Naive B cell (primary cell): Measurements from ENCODE around the gene ZSWIM4. TPM values are rescaled to one million over a fixed set of nuclear protein-coding genes. Genes with fewer than 3 reads are reported as not detected.

Experiments
- ATAC-seq, 2 donors: fragments of 150-1000 bp; cut with Tn5 transposase; 2 replicates each; pipeline ENCODE4 v1.10.0; 2021; ENCODE audit warnings: low read depth in 2 of 2, mild to moderate bottlenecking in 2 of 2, moderate library complexity in 2 of 2
- DNase-seq: peaks from one replicate; pipeline ENCODE4 v3.0.0; 2022
- H3K27ac Mint-ChIP-seq, 6 donors: one replicate each; pipeline ENCODE4 v1.8.0; 2020 to 2022; ENCODE audit warnings: mild to moderate bottlenecking in 6 of 6, mixed read lengths in 6 of 6, moderate library complexity in 5 of 6, inconsistent platforms in 2 of 6
- H3K27me3 Mint-ChIP-seq, 3 donors: one replicate each; pipeline ENCODE4 v1.8.0; 2021 to 2022; ENCODE audit warnings: mixed read lengths in 3 of 3, mild to moderate bottlenecking in 1 of 3
- H3K36me3 Mint-ChIP-seq, 2 donors: one replicate each; pipeline ENCODE4 v1.8.0; 2020 to 2022; ENCODE audit warnings: mixed read lengths in 2 of 2, inconsistent platforms in 1 of 2, mild to moderate bottlenecking in 1 of 2
- H3K4me1 Mint-ChIP-seq, 3 donors: one replicate each; pipeline ENCODE4 v1.8.0; 2020 to 2022; ENCODE audit warnings: mixed read lengths in 3 of 3, inconsistent platforms in 1 of 3, mild to moderate bottlenecking in 1 of 3, moderate library complexity in 1 of 3
- H3K4me3 Mint-ChIP-seq, 8 donors: one replicate each; pipeline ENCODE4 v1.8.0; 2020 to 2022; ENCODE audit warnings: mild to moderate bottlenecking in 8 of 8, mixed read lengths in 8 of 8, moderate library complexity in 8 of 8, inconsistent platforms in 2 of 8
- H3K9me3 Mint-ChIP-seq, 7 donors: one replicate each; pipeline ENCODE4 v1.8.0; 2020 to 2022; ENCODE audit warnings: mixed read lengths in 7 of 7, mild to moderate bottlenecking in 5 of 7, inconsistent platforms in 2 of 7, moderate library complexity in 1 of 7
- polyA plus RNA-seq, 6 donors: library from polyadenylated mRNA; unstranded; fragments of 300-500 nt; fragmentation: Illumina TruSeq; gene quantifications; one replicate each; pipeline ENCODE4 v1.2.3, GENCODE V29; 2021; ENCODE audit warnings: low read depth in 6 of 6

Gene ZSWIM4
- polyA plus RNA-seq, 6 donors from 2014 or later, result 0.65 to 2.2 (median 0.89) TPM; not detected in 1

GRCh38 chr19:13838435-13839129 is 43.3 kb downstream of the ZSWIM4 start:
- Mint-ChIP-seq H3K27ac (peak overlapping the region; percentile 76 to 100 (median 90)), H3K4me1 (peaks cover 52 to 74% (median 69%) of the 10 kb centered on the region in 3 donors), H3K27me3 (no peaks in the 10 kb centered on the region), H3K9me3 (no peaks in the 10 kb centered on the region), H3K4me3 (peak overlapping the region; percentile 59 to 93 (median 86)), H3K36me3 (no peaks in the 10 kb centered on the region)
- no peak for ATAC-seq
- no peak for DNase-seq

GRCh38 chr19:13839130-13839937 is 44.1 kb downstream of the ZSWIM4 start:
- peak; percentile 63 for DNase-seq
- Mint-ChIP-seq H3K4me3 (peak overlapping the region; percentile 59 to 93 (median 86)), H3K9me3 (no peaks in the 10 kb centered on the region), H3K4me1 (peaks cover 48 to 70% (median 69%) of the 10 kb centered on the region in 3 donors), H3K36me3 (no peaks in the 10 kb centered on the region), H3K27ac (peak overlapping the region; percentile 80 to 100 (median 90)), H3K27me3 (no peaks in the 10 kb centered on the region)
- peak; percentile 27 to 35 for ATAC-seq

GRCh38 chr19:13839938-13840304 is 44.7 kb downstream of the ZSWIM4 start:
- Mint-ChIP-seq H3K4me3 (peak overlapping the region; percentile 75 to 97 (median 86)), H3K27ac (peak overlapping the region in 5 of 6 donors; percentile 66 to 100 (median 94)), H3K9me3 (no peaks in the 10 kb centered on the region), H3K4me1 (peaks cover 48 to 67% (median 66%) of the 10 kb centered on the region in 3 donors), H3K36me3 (no peaks in the 10 kb centered on the region), H3K27me3 (no peaks in the 10 kb centered on the region)
- DNase-seq (no peak), ATAC-seq (peak; percentile 5 to 7)

GRCh38 chr19:13840305-13841085 is 45.3 kb downstream of the ZSWIM4 start:
- peak in 1 of 2 donors; percentile 5 for ATAC-seq

GRCh38 chr19:13841086-13841961 is 46.1 kb downstream of the ZSWIM4 start:
- Mint-ChIP-seq H3K9me3 (no peaks in the 10 kb centered on the region), H3K4me1 (peaks cover 53 to 69% (median 68%) of the 10 kb centered on the region in 3 donors), H3K36me3 (no peaks in the 10 kb centered on the region), H3K27ac (peak overlapping the region; percentile 44 to 100 (median 92)), H3K4me3 (peak overlapping the region; percentile 84 to 97 (median 88)), H3K27me3 (no peaks in the 10 kb centered on the region)
- ATAC-seq (no peak), DNase-seq (peak; percentile 35)

More at GRCh38 chr19:13840305-13841085, 45.3 kb downstream of the ZSWIM4 start:
- no peaks in the 10 kb centered on the region for H3K9me3 Mint-ChIP-seq
- no peaks in the 10 kb centered on the region for H3K27me3 Mint-ChIP-seq
- peaks cover 52 to 67% (median 66%) of the 10 kb centered on the region in 3 donors for H3K4me1 Mint-ChIP-seq
- peak overlapping the region; percentile 82 to 100 (median 95) for H3K27ac Mint-ChIP-seq
- DNase-seq, result peak; percentile 42
- H3K36me3 Mint-ChIP-seq, result no peaks in the 10 kb centered on the region
- peak overlapping the region; percentile 66 to 97 (median 86) for H3K4me3 Mint-ChIP-seq

GRCh38 chr19:13841962-13842290 is 46.7 kb downstream of the ZSWIM4 start:
- Mint-ChIP-seq H3K9me3 (no peaks in the 10 kb centered on the region), H3K4me1 (peaks cover 53 to 69% (median 68%) of the 10 kb centered on the region in 3 donors), H3K27me3 (peaks cover 0 to 5% (median 0%) of the 10 kb centered on the region in 3 donors), H3K4me3 (peak overlapping the region; percentile 84 to 97 (median 88)), H3K36me3 (no peaks in the 10 kb centered on the region), H3K27ac (peak overlapping the region; percentile 87 to 100 (median 94))
- ATAC-seq, result no peak
- no peak for DNase-seq

- DNase-seq, result peak; percentile 74
- ATAC-seq, result peak; percentile 6 to 10
- no peaks in the 10 kb centered on the region for H3K9me3 Mint-ChIP-seq
- H3K27me3 Mint-ChIP-seq, result peaks cover 0 to 5% (median 0%) of the 10 kb centered on the region in 3 donors
- H3K36me3 Mint-ChIP-seq, result no peaks in the 10 kb centered on the region
- H3K4me3 Mint-ChIP-seq, result peak overlapping the region; percentile 84 to 97 (median 90)
- peak overlapping the region; percentile 95 to 100 (median 98) for H3K27ac Mint-ChIP-seq
- H3K4me1 Mint-ChIP-seq, result peaks cover 54 to 68% (median 64%) of the 10 kb centered on the region in 3 donors
These were observed 47.3 kb downstream of the ZSWIM4 start for GRCh38 chr19:13842291-13843103.

- H3K27me3 Mint-ChIP-seq, result peaks cover 0 to 5% (median 0%) of the 10 kb centered on the region in 3 donors
- no peaks in the 10 kb centered on the region for H3K36me3 Mint-ChIP-seq
- no peaks in the 10 kb centered on the region for H3K9me3 Mint-ChIP-seq
- no peak for ATAC-seq
- peak overlapping the region; percentile 84 to 96 (median 90) for H3K4me3 Mint-ChIP-seq
- H3K27ac Mint-ChIP-seq, result peak overlapping the region; percentile 74 to 100 (median 98)
- DNase-seq, result no peak
- H3K4me1 Mint-ChIP-seq, result peaks cover 54 to 68% (median 62%) of the 10 kb centered on the region in 3 donors
These were observed 48.1 kb downstream of the ZSWIM4 start for GRCh38 chr19:13843104-13843921.

GRCh38 chr19:13844130-13844631 is 48.9 kb downstream of the ZSWIM4 start:
- Mint-ChIP-seq H3K36me3 (no peaks in the 10 kb centered on the region), H3K27ac (peak overlapping the region; percentile 87 to 100 (median 96)), H3K4me3 (peak overlapping the region in 7 of 8 donors; percentile 32 to 96 (median 68)), H3K27me3 (peaks cover 0 to 11% (median 7%) of the 10 kb centered on the region in 3 donors), H3K4me1 (peaks cover 54 to 61% (median 60%) of the 10 kb centered on the region in 3 donors), H3K9me3 (no peaks in the 10 kb centered on the region)
- ATAC-seq (no peak), DNase-seq (no peak)

GRCh38 chr19:13846557-13847406 is 51.5 kb downstream of the ZSWIM4 start:
- H3K4me1 Mint-ChIP-seq, result peaks cover 37 to 49% (median 39%) of the 10 kb centered on the region in 3 donors
- ATAC-seq (peak; percentile 71 to 72), DNase-seq (peak; percentile 98)
- H3K9me3 Mint-ChIP-seq, result no peaks in the 10 kb centered on the region
- H3K36me3 Mint-ChIP-seq, result no peaks in the 10 kb centered on the region
- H3K4me3 Mint-ChIP-seq, result peak overlapping the region; percentile 80 to 92 (median 84)
- peak overlapping the region; percentile 98 to 100 (median 100) for H3K27ac Mint-ChIP-seq
- H3K27me3 Mint-ChIP-seq, result peaks cover 6 to 23% (median 8%) of the 10 kb centered on the region in 3 donors
